RCC 7860 (cell line): Measurements from ENCODE around the gene CELF2.
"Not testable (repeated sequence)": the region's sequence is repeated elsewhere in the genome, so short reads cannot be mapped to it uniquely, and the experiment has no call there.

Source experiments
- DNase-seq: peaks from one replicate; pipeline ENCODE4 v3.0.0-alpha.2; 2015; ENCODE audit warnings: low spot score
- FAIRE-seq: peaks from 2 replicates; lab custom pipeline; 2012; peaks lifted over from hg19 to GRCh38; lab: Jason Lieb, UNC

CELF2 gene

GRCh38 chr10:11167233-11167966, 149.7 kb downstream of the CELF2 start:
- DNase-seq (no peak), FAIRE-seq (no peak)

GRCh38 chr10:11168423-11169090, 150.9 kb downstream of the CELF2 start:
- FAIRE-seq (no peak), DNase-seq (no peak)

- FAIRE-seq: no peak
- DNase-seq: no peak
Observed at GRCh38 chr10:11169976-11170375, 152.3 kb downstream of the CELF2 start.

- no peak for FAIRE-seq
- DNase-seq: no peak
Observed at GRCh38 chr10:11170574-11170973, 152.9 kb downstream of the CELF2 start.

GRCh38 chr10:11170993-11171851, 153.6 kb downstream of the CELF2 start:
- DNase-seq (no peak), FAIRE-seq (no peak)

GRCh38 chr10:11173042-11173441, 155.4 kb downstream of the CELF2 start:
- DNase-seq (no peak), FAIRE-seq (no peak)

- FAIRE-seq: no peak
Observed at GRCh38 chr10:11175823-11176243, 158.2 kb downstream of the CELF2 start.

GRCh38 chr10:11176746-11177145, 159.1 kb downstream of the CELF2 start:
- DNase-seq (no peak), FAIRE-seq (no peak)

More at GRCh38 chr10:11175823-11176243, 158.2 kb downstream of the CELF2 start:
- no peak for DNase-seq

GRCh38 chr10:11177381-11177780, 159.7 kb downstream of the CELF2 start:
- FAIRE-seq (no peak), DNase-seq (no peak)

GRCh38 chr10:11177926-11178471, 160.3 kb downstream of the CELF2 start:
- DNase-seq (no peak), FAIRE-seq (no peak)

GRCh38 chr10:11178606-11179515, 161.2 kb downstream of the CELF2 start:
- DNase-seq (peak; percentile 24), FAIRE-seq (no peak)

- FAIRE-seq: no peak
- DNase-seq: no peak
Observed at GRCh38 chr10:11179516-11180105, 161.9 kb downstream of the CELF2 start.

GRCh38 chr10:11180228-11180627, 162.6 kb downstream of the CELF2 start:
- DNase-seq (no peak), FAIRE-seq (no peak)

GRCh38 chr10:11181978-11182377, 164.3 kb downstream of the CELF2 start:
- no peak for DNase-seq
- FAIRE-seq: no peak

- no peak for DNase-seq
- no peak for FAIRE-seq
Observed at GRCh38 chr10:11183015-11183414, 165.3 kb downstream of the CELF2 start.

GRCh38 chr10:11184093-11184492, 166.4 kb downstream of the CELF2 start:
- no peak for FAIRE-seq

GRCh38 chr10:11185128-11185665, 167.5 kb downstream of the CELF2 start:
- FAIRE-seq, DNase-seq: not testable (repeated sequence)

More at GRCh38 chr10:11184093-11184492, 166.4 kb downstream of the CELF2 start:
- no peak for DNase-seq

- FAIRE-seq (no peak), DNase-seq (no peak)
Observed at GRCh38 chr10:11186374-11186773, 168.7 kb downstream of the CELF2 start.
